Measurements from ENCODE around the gene MRPS7.

MRPS7 gene

DNA sequence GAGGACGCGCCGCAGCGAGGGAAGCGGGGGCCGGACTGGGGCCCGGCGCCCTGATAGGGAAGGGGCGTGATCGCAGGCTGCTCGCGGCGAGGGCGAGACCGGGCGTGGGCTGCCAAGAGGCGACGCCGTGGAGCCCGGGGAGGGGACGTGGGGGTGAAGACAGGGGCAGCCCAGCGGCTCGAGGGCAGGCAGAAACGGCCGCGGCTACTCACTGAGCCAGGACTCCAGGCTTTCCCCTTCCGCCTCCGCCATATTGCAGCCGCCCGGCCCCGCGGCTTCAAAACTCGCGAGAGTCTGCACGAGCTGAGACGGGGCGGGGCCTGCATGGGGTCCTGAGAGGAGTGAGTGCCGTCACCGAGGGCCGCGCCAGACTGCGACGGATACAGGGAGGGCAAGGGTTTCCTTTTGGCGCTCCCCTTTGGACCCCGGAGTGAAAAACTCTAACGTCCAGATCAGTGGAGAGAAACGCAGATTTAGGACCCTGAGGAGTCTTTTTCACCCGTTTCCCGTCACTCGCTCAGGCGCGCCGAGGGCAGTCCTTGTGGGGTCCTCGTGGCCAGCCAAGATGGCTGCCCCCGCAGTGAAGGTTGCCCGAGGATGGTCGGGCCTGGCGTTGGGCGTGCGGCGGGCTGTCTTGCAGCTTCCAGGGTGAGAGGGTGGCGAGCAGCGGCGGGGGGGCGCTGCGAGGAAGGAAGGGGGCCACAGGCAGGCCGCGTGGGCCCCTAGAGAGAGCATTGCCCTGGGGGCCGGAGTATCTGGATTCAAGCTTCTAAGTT lies at the start of gene MRPS7, which contains the start of gene GGA3:
Gene MRPS7 (plus strand): TSS at position 544 of the 776 bp plus-strand sequence. CDS start 22 bp downstream, at position 566.
Gene GGA3 (minus strand): TSS at position 271 of the 776 bp plus-strand sequence. CDS start 19 bp downstream, at position 252.
- peak; percentile 93 to 94 for DNase-seq

DNA sequence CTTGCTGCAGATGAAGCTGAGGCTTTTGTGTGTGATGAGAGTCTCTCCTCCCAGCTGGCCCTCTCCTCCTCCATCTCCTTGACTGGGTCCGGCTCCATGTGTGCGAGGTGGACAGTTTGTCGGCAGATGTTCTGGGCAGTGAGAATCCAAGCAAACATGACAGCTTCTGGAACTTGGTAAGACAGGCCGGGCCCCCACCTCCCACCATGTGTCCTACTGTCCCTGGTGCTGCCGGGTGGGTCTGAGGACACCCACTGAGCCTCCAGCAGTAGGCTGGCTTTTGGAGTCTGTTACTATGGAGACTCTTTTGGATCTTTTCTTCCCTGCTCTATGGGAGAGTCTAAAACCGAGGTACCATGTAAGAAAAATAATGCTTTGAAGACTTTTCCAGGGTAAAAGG lies 43.5 kb upstream of the MRPS7 start:
- DNase-seq = no peak

DNA sequence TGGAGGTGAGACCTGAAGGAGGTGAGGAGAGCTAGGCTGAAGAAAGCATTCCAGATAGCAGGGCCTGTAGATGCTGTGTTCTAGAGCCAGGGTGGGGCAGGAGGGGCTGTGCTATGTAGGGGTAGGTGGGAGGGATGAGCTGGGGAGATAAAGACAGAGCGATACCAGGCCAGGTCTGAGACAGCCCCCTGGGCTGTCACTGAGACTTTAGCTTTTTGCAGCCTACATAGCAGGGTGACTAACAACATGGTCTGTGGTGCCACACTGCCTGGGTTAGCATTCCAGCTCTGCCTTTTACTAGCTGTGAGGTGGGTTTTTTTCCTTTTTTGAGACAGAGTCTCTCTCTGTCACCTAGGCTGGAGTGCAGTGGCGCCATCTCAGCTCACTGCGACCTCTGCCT lies 41.9 kb upstream of the MRPS7 start:
- no peak for DNase-seq

DNA sequence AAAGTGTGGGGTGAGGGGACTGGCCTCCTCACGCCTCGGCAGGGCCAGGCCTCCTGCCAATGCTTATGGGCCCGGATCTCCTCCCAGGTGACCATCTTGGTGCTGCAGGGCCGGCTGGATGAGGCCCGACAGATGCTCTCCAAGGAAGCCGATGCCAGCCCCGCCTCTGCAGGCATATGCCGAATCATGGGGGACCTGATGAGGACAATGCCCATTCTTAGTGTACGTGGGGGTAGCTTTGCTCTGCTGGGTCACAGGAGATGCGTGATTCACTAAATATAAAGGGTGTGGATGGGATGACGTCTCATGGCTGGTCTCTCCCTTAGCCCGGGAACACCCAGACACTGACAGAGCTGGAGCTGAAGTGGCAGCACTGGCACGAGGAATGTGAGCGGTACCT lies 36.7 kb upstream of the MRPS7 start:
- no peak for DNase-seq

DNA sequence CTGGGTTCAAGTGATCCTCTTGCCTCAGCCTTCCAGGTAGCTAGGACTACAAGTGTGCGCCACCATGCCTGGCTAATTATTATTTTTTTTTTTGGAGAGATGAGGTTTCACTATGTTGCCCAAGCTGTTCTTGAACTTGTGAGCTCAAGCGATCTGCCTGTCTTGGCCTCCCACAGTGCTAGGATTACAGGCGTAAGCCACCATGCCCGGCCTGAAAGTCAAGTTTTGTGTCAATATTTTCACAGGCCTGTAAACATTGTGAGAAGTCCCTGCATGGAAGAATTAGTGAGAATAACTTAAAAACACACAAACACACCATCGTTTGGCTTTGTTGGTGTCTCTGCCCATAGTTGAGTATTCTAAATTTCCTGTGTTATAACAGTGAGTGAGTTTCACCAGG lies 34.0 kb upstream of the MRPS7 start:
- DNase-seq = no peak

DNA sequence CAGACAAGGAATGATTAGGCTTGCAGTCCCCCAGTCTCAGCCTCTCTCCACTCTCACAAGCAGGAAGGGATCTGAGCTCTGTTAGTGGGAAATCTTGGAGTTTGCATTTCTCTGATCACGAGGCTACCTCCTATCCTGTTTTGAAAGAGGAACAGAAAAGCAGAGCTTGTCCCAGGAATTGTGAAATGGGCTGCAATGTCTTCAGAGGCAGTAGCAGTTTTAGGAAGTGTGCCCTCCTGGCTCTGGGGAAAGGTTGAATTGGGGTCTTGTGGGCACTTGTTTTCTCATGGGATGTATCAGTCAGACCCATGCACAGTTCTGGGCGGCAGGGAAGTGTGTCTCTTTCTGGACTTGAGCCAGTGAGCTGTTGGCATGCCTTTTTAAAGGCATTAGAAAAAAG lies 33.4 kb upstream of the MRPS7 start:
- DNase-seq = no peak

GRCh38 chr17:75228847-75229246 lies 32.8 kb upstream of the MRPS7 start:
- no peak for DNase-seq

- no peak for DNase-seq
Observed at GRCh38 chr17:75231071-75231470, 30.6 kb upstream of the MRPS7 start.

GRCh38 chr17:75231741-75232464 lies 29.8 kb upstream of the MRPS7 start:
- no peak for DNase-seq

- DNase-seq = no peak
Observed at GRCh38 chr17:75232786-75233185, 28.9 kb upstream of the MRPS7 start.

DNA sequence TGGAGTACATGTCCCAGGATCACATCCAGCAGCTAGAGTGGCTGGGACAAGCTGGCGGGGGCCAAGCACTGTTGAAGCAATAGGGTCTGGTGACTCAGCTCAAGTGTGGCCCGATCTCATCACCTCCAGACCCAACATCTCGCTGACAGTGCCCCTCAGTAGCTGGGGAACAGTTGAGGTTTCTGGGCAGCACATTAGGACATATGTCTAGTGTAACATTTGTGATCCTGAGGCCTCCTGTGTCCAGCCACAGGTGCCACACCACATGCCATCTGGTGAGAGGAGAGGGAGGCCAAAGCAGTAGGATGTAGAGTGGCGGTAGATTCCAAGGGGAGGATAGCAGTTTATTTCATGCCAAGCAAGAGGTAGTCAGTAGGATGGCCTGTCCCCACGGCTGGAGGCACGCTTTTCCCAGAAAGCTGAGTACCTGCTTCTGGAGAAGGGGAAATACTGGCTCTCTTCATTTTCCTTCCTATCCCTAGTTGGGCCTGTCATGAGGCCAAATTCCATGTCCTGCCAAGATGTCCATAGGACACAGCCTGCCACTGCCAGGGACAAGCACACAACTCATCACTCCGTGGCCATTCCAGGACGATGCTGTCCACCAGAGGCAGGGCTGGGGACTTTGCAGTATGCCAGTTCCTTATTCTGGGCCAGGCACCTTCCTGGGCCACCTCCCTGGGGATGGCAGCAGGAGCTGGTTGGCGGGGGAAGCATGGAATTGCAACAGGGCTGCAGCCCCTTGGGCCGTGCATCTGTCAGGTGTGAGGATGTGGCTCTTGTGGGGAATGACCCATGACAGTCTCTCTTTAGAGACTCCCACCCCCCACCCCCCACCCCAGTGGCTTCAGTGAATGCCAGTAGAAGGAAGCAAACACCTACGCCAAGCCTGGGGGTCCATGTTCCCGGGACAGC lies 24.3 kb upstream of the MRPS7 start:
- no peak for DNase-seq

DNA sequence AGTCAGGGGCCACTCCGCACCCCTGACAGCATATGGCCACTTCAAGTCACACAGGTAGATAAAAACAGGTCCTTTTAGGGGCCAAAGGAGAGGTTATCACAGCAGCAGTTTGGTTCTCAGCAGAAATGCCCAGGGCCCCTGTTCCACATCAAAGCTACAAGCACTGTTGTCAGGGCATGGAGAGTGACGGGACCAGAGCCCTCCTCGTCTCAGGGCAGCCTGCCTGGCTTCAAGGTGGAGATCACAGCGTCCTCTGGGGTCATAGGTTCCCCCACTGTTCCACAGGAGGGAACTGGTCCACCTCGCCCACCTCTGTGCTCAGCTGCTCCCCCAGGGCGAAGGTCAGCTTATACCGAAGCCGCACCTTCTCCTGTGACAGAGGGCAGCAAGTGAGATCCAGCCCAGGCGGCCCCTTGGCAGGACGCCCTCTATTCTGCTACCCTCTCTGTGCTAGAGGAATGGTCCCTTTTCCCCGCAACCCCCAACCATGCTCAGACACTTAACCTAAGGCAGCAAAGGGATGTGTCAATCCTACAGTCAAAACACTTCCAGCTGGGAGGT lies 23.6 kb upstream of the MRPS7 start:
- DNase-seq = no peak

- peak; percentile 55 to 57 for DNase-seq
Observed at GRCh38 chr17:75238684-75239191, 22.9 kb upstream of the MRPS7 start.

DNA sequence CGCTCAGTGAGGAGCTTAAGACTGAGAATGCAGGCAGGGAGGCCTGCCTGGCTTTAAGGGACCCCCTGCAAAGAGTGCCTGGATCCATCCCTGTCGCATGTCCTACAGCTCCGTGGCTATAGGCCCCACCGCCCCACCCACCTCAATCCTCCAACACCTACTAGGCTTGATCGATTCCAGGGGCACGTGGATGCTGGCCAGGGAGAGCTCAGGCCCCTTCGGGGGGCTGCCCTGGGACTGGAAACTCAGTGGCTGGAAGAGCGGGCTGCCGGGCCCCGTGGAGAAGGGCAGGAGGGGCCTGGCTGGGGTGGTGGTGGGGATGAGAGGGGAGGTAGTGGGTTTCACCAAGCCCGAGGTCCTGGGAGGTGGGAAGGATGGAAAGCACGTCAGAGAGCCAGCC lies 22.5 kb upstream of the MRPS7 start:
- DNase-seq = no peak

- DNase-seq = no peak
Observed at GRCh38 chr17:75239778-75240393, 21.8 kb upstream of the MRPS7 start.

- DNase-seq = no peak
Observed at GRCh38 chr17:75240394-75241142, 21.1 kb upstream of the MRPS7 start.

- no peak for DNase-seq
Observed at GRCh38 chr17:75241143-75241430, 20.6 kb upstream of the MRPS7 start.

DNA sequence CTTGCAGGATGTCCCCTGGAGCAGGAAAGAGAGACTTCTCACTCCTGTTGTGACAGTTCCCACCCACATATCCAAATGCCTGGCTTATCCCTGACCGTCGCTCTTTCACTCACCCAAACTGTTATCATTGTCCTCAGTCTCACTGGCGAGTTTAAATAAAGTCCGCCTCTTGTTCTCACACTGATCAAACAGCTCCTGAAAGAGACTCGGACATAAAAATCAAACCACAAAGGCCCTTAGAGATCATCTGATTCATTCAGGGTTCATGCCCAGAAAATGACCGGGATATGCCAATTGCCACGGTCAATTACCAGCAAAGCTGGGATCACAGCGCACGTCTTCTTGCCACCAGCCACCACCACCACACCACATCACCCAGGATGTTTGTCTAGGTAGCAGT lies 20.2 kb upstream of the MRPS7 start:
- DNase-seq = no peak

GRCh38 chr17:75241996-75242460 lies 19.7 kb upstream of the MRPS7 start:
- no peak for DNase-seq

- DNase-seq = no peak
Observed at GRCh38 chr17:75242461-75243042, 19.1 kb upstream of the MRPS7 start.

Data from stimulated activated CD4-positive, alpha-beta T cell treated with anti-CD3 and anti-CD28 coated beads, Interleukin-2, amount 100 ng/mL, for 48 hours (primary cell).